Trophoblast cell (in vitro differentiated cells and primary cell): Measurements from ENCODE around the gene CRB2.

Experiments used
- DNase-seq, 2 donors: peaks; one replicate each; pipeline ENCODE4 v3.0.0-alpha.2; 2016
- H2AFZ ChIP-seq: 2 replicates; pipeline ENCODE4 v1.6.1; 2013; ENCODE audit warnings: low read length, moderate library complexity, mild to moderate bottlenecking; ENCODE audit not compliant: insufficient read depth, poor library complexity
- H2AK5ac ChIP-seq: 2 replicates; pipeline ENCODE4 v1.6.1; 2013; ENCODE audit warnings: mild to moderate bottlenecking, low read length
- H2BK120ac ChIP-seq: 2 replicates; pipeline ENCODE4 v1.6.1; 2013; ENCODE audit warnings: low read length, mild to moderate bottlenecking, moderate library complexity; ENCODE audit not compliant: insufficient read depth, poor library complexity
- H2BK12ac ChIP-seq: 2 replicates; pipeline ENCODE4 v1.6.1; 2013; ENCODE audit warnings: mild to moderate bottlenecking, low read length, moderate library complexity
- H2BK5ac ChIP-seq: 2 replicates; pipeline ENCODE4 v1.6.1; 2013; ENCODE audit warnings: low read length, low read depth, moderate library complexity, mild to moderate bottlenecking; ENCODE audit not compliant: poor library complexity
- H3K14ac ChIP-seq: 2 replicates; pipeline ENCODE4 v1.6.1; 2013; ENCODE audit warnings: mild to moderate bottlenecking, low read length
- H3K18ac ChIP-seq: 2 replicates; pipeline ENCODE4 v1.6.1; 2013; ENCODE audit warnings: mild to moderate bottlenecking, low read length
- H3K23ac ChIP-seq: 2 replicates; pipeline ENCODE4 v1.6.1; 2013; ENCODE audit warnings: low read length
- H3K27ac ChIP-seq: 2 replicates; pipeline ENCODE4 v1.5.1; 2013; ENCODE audit warnings: low read depth, mild to moderate bottlenecking, inconsistent platforms, low read length, moderate library complexity
- H3K27me3 ChIP-seq: 2 replicates; pipeline ENCODE4 v1.6.1; 2013; ENCODE audit warnings: inconsistent platforms, mild to moderate bottlenecking, low read length, moderate library complexity; ENCODE audit not compliant: insufficient read depth
- H3K36me3 ChIP-seq, 2 experiments: 1 replicate in 1 of 2; 2 replicates in 1 of 2; pipeline ENCODE4 v1.6.1; 2013; ENCODE audit warnings: low read length in 2 of 2, mild to moderate bottlenecking in 2 of 2, moderate library complexity in 1 of 2; ENCODE audit not compliant: insufficient read depth in 2 of 2, control insufficient read depth in 1 of 2
- H3K4ac ChIP-seq: 2 replicates; pipeline ENCODE4 v1.6.1; 2013; ENCODE audit warnings: low read depth, mild to moderate bottlenecking, low read length, moderate library complexity
- H3K4me1 ChIP-seq, 2 experiments: 1 replicate in 1 of 2; 2 replicates in 1 of 2; pipeline ENCODE4 v1.6.1; 2013; ENCODE audit warnings: low read length in 2 of 2, mild to moderate bottlenecking in 2 of 2, moderate library complexity in 1 of 2; ENCODE audit not compliant: insufficient read depth in 2 of 2, control insufficient read depth in 1 of 2
- H3K4me2 ChIP-seq: 2 replicates; pipeline ENCODE4 v1.6.1; 2013; ENCODE audit warnings: inconsistent platforms, mild to moderate bottlenecking, low read length, moderate library complexity
- H3K4me3 ChIP-seq: 2 replicates; pipeline ENCODE4 v1.5.1; 2013; ENCODE audit warnings: mild to moderate bottlenecking, low read depth, low read length, inconsistent platforms
- H3K79me1 ChIP-seq: one replicate; pipeline ENCODE4 v1.6.1; 2013; ENCODE audit warnings: low read length
- H3K79me2 ChIP-seq: 2 replicates; pipeline ENCODE4 v1.6.1; 2013; ENCODE audit warnings: low read length, mild to moderate bottlenecking; ENCODE audit not compliant: control insufficient read depth, insufficient read depth, poor library complexity
- H3K9ac ChIP-seq: 2 replicates; pipeline ENCODE4 v1.6.1; 2013; ENCODE audit warnings: mild to moderate bottlenecking, low read length
- H3K9me3 ChIP-seq: 2 replicates; pipeline ENCODE4 v1.6.1; 2013; ENCODE audit warnings: low read depth, mild to moderate bottlenecking, control low read depth, inconsistent platforms, low read length; ENCODE audit not compliant: insufficient read depth
- H4K12ac ChIP-seq: 2 replicates; pipeline ENCODE4 v1.6.1; 2013; ENCODE audit warnings: low read depth, mild to moderate bottlenecking, low read length, moderate library complexity
- H4K8ac ChIP-seq: 2 replicates; pipeline ENCODE4 v1.6.1; 2013; ENCODE audit warnings: low read depth, mild to moderate bottlenecking, low read length, moderate library complexity
- H4K91ac ChIP-seq: one replicate; pipeline ENCODE4 v1.6.1; 2013; ENCODE audit warnings: low read depth, mild to moderate bottlenecking, low read length, moderate library complexity
- WGBS: extraction: QIAGEN DNeasy Blood & Tissue Kit; methylation state at CpG from one replicate; pipeline ENCODE4 v1.1.7; 2013; ENCODE audit warnings: missing lambda C conversion rate; ENCODE audit not compliant: insufficient read length, insufficient coverage; ENCODE audit errors: extremely low coverage; 5-methylcytosine and 5-hydroxymethylcytosine counted together

Gene CRB2

DNA sequence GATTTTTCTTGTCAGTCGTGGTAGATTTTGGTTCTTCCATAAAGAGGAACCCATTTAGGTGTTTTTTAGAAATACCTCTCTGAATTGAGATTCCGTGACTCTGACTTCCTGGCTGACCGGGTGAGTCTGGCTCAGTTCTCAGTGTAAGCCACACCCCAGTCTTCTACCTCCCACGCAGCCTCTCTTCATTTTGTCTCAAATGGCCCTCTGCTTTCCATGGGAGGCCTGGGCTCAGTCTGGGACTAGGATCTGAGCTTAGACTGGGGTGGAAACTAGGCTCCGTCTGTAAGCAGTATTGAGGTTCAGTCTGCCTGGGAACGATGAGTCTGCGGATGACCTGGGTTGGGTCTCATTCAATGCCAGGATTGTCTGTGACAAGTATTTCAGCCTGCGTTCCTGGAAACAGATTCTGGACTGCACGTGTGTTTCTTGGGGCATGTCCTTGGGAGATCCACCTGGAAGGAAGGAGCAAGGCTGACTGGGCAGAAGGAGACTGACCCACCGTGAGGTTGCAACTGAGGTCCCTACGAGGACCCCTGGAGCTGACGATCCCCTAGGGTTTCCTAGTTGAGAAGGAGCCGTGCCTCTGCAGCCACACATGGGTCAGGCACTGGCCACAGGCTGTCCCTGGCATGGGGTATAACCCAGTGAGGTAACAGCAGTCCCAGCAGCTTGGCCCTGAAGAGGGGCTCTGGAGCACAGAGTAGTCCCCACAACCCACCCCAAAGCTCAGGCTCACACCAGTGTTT lies 12.4 kb upstream of the CRB2 start:
- Histone ChIP-seq H2AFZ (no peak overlapping the region), H3K79me1 (no peaks in the 10 kb centered on the region), H4K8ac (no peak overlapping the region), H3K18ac (no peak overlapping the region), H3K27ac (no peak overlapping the region), H4K12ac (no peak overlapping the region), H3K4ac (no peak overlapping the region), H3K4me2 (no peak overlapping the region), H4K91ac (no peak overlapping the region), H2BK120ac (no peak overlapping the region), H3K23ac (no peak overlapping the region), H3K4me3 (no peak overlapping the region), H3K27me3 (no peaks in the 10 kb centered on the region), H2BK5ac (no peak overlapping the region), H2BK12ac (peak overlapping the region; percentile 38), H3K9me3 (peaks cover 9% of the 10 kb centered on the region), H3K9ac (no peak overlapping the region), H3K79me2 (no peaks in the 10 kb centered on the region), H3K14ac (no peak overlapping the region), H3K36me3 (no peaks in the 10 kb centered on the region), H2AK5ac (peak overlapping the region; percentile 11), H3K4me1 (peaks cover 9 to 10% of the 10 kb centered on the region in 2 experiments)
- DNase-seq, result no peak
- no CpG with 5 or more reads among the region's 13 CpGs for WGBS

DNA sequence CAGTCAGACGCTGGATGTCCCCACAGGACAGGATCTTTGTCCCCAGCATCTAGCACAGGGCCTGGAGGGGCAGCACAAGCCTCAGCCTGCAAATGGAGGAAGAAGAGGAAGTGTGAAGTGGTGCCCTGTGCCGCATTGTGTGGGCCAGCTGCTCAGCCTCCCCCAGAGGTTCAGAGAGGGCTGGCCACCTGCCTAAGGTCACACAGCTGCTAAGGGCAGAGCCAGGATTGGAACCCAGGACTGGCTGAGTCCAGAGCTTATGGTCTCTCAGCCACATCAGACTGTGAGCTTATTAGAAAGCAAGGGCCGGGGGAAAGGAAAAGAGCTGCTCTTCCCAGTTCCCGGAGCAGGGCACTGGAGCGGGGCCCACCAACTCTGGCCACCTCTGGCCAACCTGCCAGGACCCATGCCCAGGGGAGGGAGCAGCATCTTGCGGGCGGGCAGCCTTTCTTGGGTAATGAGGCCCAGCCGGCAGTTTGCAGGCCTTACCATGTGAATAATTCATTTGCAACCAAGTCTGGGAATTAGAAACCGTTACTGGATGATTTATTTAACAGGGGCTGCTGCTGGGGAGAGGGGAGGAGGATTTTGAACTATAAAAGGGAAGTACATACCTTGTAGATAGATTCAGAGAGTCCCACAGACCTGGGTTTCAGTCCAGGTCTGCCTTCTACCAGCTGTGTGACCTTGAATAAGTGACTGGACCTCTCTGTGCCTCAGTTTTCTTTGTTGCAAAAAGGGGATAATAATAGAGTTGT lies 11.6 kb upstream of the CRB2 start:
- Histone ChIP-seq H3K23ac (no peak overlapping the region), H2BK12ac (no peak overlapping the region), H2BK5ac (no peak overlapping the region), H3K9ac (no peak overlapping the region), H4K12ac (no peak overlapping the region), H3K4ac (no peak overlapping the region), H4K8ac (no peak overlapping the region), H3K4me2 (no peak overlapping the region), H4K91ac (no peak overlapping the region), H3K9me3 (peaks cover 7% of the 10 kb centered on the region), H2BK120ac (no peak overlapping the region), H2AK5ac (peak overlapping the region; percentile 16), H3K36me3 (no peaks in the 10 kb centered on the region), H2AFZ (no peak overlapping the region), H3K18ac (no peak overlapping the region), H3K79me1 (no peaks in the 10 kb centered on the region), H3K27me3 (no peaks in the 10 kb centered on the region), H3K14ac (no peak overlapping the region), H3K4me3 (no peak overlapping the region), H3K79me2 (no peaks in the 10 kb centered on the region), H3K4me1 (peaks cover 9 to 10% of the 10 kb centered on the region in 2 experiments), H3K27ac (no peak overlapping the region)
- DNase-seq, result no peak
- WGBS, result no CpG with 5 or more reads among the region's 9 CpGs

DNA sequence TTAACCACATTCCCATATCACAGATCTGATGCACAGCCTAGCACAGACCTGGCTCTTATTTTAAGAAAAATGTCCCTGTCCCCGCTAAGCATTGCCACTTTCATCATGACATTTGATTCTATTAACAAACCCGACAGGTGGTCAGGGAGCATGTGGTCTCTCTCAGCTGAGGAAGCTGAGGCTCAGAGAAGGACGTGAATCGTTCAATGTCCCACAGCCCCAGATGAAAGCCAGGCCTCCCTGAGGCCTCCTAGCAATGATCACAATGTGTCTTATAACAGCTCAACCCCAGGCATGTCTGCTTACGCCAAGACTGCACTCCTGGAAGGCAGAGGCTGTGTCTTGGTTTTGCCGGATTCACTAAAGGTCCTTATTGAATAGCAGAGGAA lies 10.4 kb upstream of the CRB2 start:
- H2BK120ac ChIP-seq, result no peak overlapping the region
- no peak overlapping the region for H2AK5ac ChIP-seq
- no peak overlapping the region for H3K23ac ChIP-seq
- DNase-seq, result peak in 1 of 2 donors; percentile 26
- H2BK12ac ChIP-seq, result no peak overlapping the region
- no peak overlapping the region for H4K8ac ChIP-seq
- H3K14ac ChIP-seq, result no peak overlapping the region
- H3K9ac ChIP-seq, result no peak overlapping the region
- H2BK5ac ChIP-seq, result no peak overlapping the region
- WGBS, result no CpG with 5 or more reads among the region's 6 CpGs
- no peaks in the 10 kb centered on the region for H3K79me2 ChIP-seq
- H3K79me1 ChIP-seq, result no peaks in the 10 kb centered on the region
- no peak overlapping the region for H4K91ac ChIP-seq
- H2AFZ ChIP-seq, result no peak overlapping the region
- H3K36me3 ChIP-seq, result no peaks in the 10 kb centered on the region
- H3K4me2 ChIP-seq, result no peak overlapping the region
- peaks cover 7% of the 10 kb centered on the region for H3K9me3 ChIP-seq
- no peak overlapping the region for H4K12ac ChIP-seq
- H3K27me3 ChIP-seq, result no peaks in the 10 kb centered on the region
- peaks cover 8 to 9% of the 10 kb centered on the region in 2 experiments for H3K4me1 ChIP-seq
- H3K18ac ChIP-seq, result no peak overlapping the region
- H3K27ac ChIP-seq, result peak overlapping the region; percentile 7
- H3K4ac ChIP-seq, result no peak overlapping the region
- H3K4me3 ChIP-seq, result no peak overlapping the region

DNA sequence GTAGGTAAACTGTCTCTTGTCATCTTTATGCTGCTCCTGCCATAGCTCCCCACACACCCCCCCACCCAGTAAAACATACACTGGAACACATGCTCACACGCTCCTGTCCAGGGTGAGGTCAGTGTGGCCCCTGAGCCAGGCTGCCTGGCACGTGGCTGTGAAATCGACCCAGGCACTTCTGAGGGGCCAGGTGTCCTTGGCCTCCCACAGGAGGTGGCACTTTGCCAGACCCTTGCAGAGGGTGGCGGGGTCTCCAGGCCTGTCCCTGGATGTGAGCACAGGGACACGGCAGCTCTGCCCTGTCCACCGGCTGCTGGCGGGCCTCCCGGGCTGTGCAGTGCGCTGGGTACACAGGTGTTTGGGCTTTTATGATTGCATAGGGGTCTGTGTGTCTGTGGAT lies 10.0 kb upstream of the CRB2 start:
- Histone ChIP-seq H3K4ac (no peak overlapping the region), H3K4me1 (peaks cover 8 to 9% of the 10 kb centered on the region in 2 experiments), H3K79me2 (no peaks in the 10 kb centered on the region), H3K18ac (no peak overlapping the region), H2BK120ac (no peak overlapping the region), H2AK5ac (no peak overlapping the region), H4K91ac (peak overlapping the region; percentile 33), H4K12ac (no peak overlapping the region), H2BK5ac (no peak overlapping the region), H3K79me1 (no peaks in the 10 kb centered on the region), H2BK12ac (peak overlapping the region; percentile 2), H3K27ac (peak overlapping the region; percentile 7), H3K4me3 (peak overlapping the region; percentile 29), H3K9me3 (peaks cover 7% of the 10 kb centered on the region), H3K9ac (no peak overlapping the region), H3K14ac (peak overlapping the region; percentile 23), H3K36me3 (no peaks in the 10 kb centered on the region), H3K27me3 (no peaks in the 10 kb centered on the region), H3K23ac (no peak overlapping the region), H4K8ac (no peak overlapping the region), H3K4me2 (no peak overlapping the region), H2AFZ (no peak overlapping the region)
- WGBS, result no CpG with 5 or more reads among the region's 9 CpGs
- DNase-seq, result no peak
